Glutamatergic neuron (in vitro differentiated cells): Measurements from ENCODE around the gene KASH5. TPM values are rescaled to one million over a fixed set of nuclear protein-coding genes. Genes with fewer than 3 reads are reported as not detected.

ENCODE experiments used
- DNase-seq: peaks from one replicate; pipeline ENCODE4 v3.0.0; 2022
- H3K27ac Mint-ChIP-seq: one replicate; pipeline ENCODE4 v1.8.0; 2020; ENCODE audit warnings: mild to moderate bottlenecking, mixed read lengths, inconsistent platforms; ENCODE audit not compliant: unreplicated experiment
- H3K27me3 Mint-ChIP-seq: one replicate; pipeline ENCODE4 v1.8.0; 2020; ENCODE audit warnings: mild to moderate bottlenecking, moderate library complexity, mixed read lengths, inconsistent platforms; ENCODE audit not compliant: unreplicated experiment
- H3K36me3 Mint-ChIP-seq: one replicate; pipeline ENCODE4 v1.8.0; 2020; ENCODE audit warnings: mild to moderate bottlenecking, mixed read lengths, inconsistent platforms; ENCODE audit not compliant: unreplicated experiment
- H3K4me1 Mint-ChIP-seq: one replicate; pipeline ENCODE4 v1.8.0; 2020; ENCODE audit warnings: mild to moderate bottlenecking, low read depth, mixed read lengths, inconsistent platforms; ENCODE audit not compliant: unreplicated experiment
- H3K4me3 Mint-ChIP-seq: one replicate; pipeline ENCODE4 v1.8.0; 2020; ENCODE audit warnings: mild to moderate bottlenecking, mixed read lengths, inconsistent platforms; ENCODE audit not compliant: unreplicated experiment
- H3K9me3 Mint-ChIP-seq: one replicate; pipeline ENCODE4 v1.8.0; 2020; ENCODE audit warnings: mild to moderate bottlenecking, moderate library complexity, mixed read lengths, inconsistent platforms; ENCODE audit not compliant: unreplicated experiment
- CTCF ChIP-seq: fragments of 200-600 bp; sonication (generic); IDR thresholded peaks from one replicate; pipeline ENCODE4 v1.5.0; 2021; ENCODE audit not compliant: partially characterized antibody, unreplicated experiment
- total RNA-seq: library from RNA; stranded (reverse); fragmentation: NEBNext Ultra II Directional; extraction: Animal tissue kit (Norgen Biotek cat#: 25700); gene quantifications from one replicate; pipeline ENCODE4 v1.2.1, GENCODE V29; 2021; ENCODE audit not compliant: unreplicated experiment

Gene KASH5
- total RNA-seq, 1 donor from 2014 or later, result 0.49 TPM

DNA sequence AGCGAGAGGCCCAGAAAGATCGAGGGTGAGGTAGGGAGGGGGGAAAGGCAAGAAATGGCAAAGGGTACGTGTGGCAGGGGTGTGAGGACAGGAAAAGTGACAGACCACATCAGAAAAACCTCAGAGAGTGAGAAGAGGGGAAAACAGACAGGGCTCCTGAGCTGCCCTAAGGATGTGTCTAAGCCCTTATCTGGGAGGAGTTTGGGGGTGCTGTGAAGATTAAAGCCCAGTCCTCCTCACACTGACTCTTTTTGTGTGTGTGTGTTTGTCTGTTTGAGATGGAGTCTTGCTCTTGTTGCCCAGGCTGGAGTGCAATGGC lies 35.9 kb downstream of the KASH5 start:
- Mint-ChIP-seq H3K27me3 (peaks cover 33% of the 10 kb centered on the region), H3K4me3 (peak overlapping the region; percentile 79), H3K36me3 (no peaks in the 10 kb centered on the region), H3K4me1 (peaks cover 36% of the 10 kb centered on the region), H3K9me3 (peaks cover 21% of the 10 kb centered on the region), H3K27ac (peak overlapping the region; percentile 24)
- no peak for TF ChIP-seq CTCF
- DNase-seq, result no peak

- Mint-ChIP-seq H3K36me3 (peaks cover 7% of the 10 kb centered on the region), H3K4me3 (peak within 1 kb of the TSS; percentile 73), H3K4me1 (peaks cover 44% of the 10 kb centered on the region)
These were observed 37.1 kb downstream of the KASH5 start, which contains the start of gene GFY for GRCh38 chr19:49425178-49425577. Gene GFY, plus strand, starts transcription at chr19:49425388. Its CDS starts 1,043 bp downstream, at chr19:49426431.

GRCh38 chr19:49425922-49426592 lies 38.0 kb downstream of the KASH5 start:
- Mint-ChIP-seq H3K36me3 (peaks cover 7% of the 10 kb centered on the region), H3K4me1 (peaks cover 45% of the 10 kb centered on the region)

More at GRCh38 chr19:49425178-49425577, 37.1 kb downstream of the KASH5 start, which contains the start of gene GFY:
- peaks cover 39% of the 10 kb centered on the region for H3K27me3 Mint-ChIP-seq
- no peak for TF ChIP-seq CTCF
- DNase-seq, result no peak
- no peak within 1 kb of the TSS for H3K27ac Mint-ChIP-seq
- peaks cover 21% of the 10 kb centered on the region for H3K9me3 Mint-ChIP-seq

GRCh38 chr19:49427339-49427738 lies 39.3 kb downstream of the KASH5 start:
- no peak overlapping the region for H3K27ac Mint-ChIP-seq
- peaks cover 42% of the 10 kb centered on the region for H3K27me3 Mint-ChIP-seq
- TF ChIP-seq CTCF, result no peak
- peaks cover 22% of the 10 kb centered on the region for H3K9me3 Mint-ChIP-seq
- H3K4me3 Mint-ChIP-seq, result peak overlapping the region; percentile 53
- H3K4me1 Mint-ChIP-seq, result peaks cover 37% of the 10 kb centered on the region
- H3K36me3 Mint-ChIP-seq, result peaks cover 7% of the 10 kb centered on the region
- DNase-seq, result no peak

More at GRCh38 chr19:49425922-49426592, 38.0 kb downstream of the KASH5 start:
- peaks cover 43% of the 10 kb centered on the region for H3K27me3 Mint-ChIP-seq
- H3K4me3 Mint-ChIP-seq, result peak overlapping the region; percentile 73
- H3K9me3 Mint-ChIP-seq, result peaks cover 23% of the 10 kb centered on the region
- no peak overlapping the region for H3K27ac Mint-ChIP-seq
- peak; percentile 66 for DNase-seq
- TF ChIP-seq CTCF, result no peak

- Mint-ChIP-seq H3K4me1 (peaks cover 33% of the 10 kb centered on the region), H3K4me3 (peak overlapping the region; percentile 83), H3K36me3 (peaks cover 7% of the 10 kb centered on the region), H3K9me3 (peaks cover 19% of the 10 kb centered on the region), H3K27ac (no peak overlapping the region), H3K27me3 (peaks cover 38% of the 10 kb centered on the region)
- TF ChIP-seq CTCF, result no peak
- DNase-seq, result peak; percentile 63
These were observed 40.0 kb downstream of the KASH5 start for GRCh38 chr19:49427855-49428546.
